22Rv1 (cell line): ENCODE data around the gene HMSD.

Source experiments
- CTCF ChIP-seq: fragments of 450-650 bp; IDR thresholded peaks from 2 replicates; pipeline ENCODE4 v1.5.1; 2017; ENCODE audit warnings: mild to moderate bottlenecking
- ZFX ChIP-seq: fragments of 450-650 bp; IDR thresholded peaks from 2 replicates; pipeline ENCODE4 v1.6.1; 2017; ENCODE audit warnings: antibody characterized with exemption, borderline replicate concordance

GRCh38 chr18:63903851-63904570 lies 45.1 kb upstream of the HMSD start:
- TF ChIP-seq CTCF (no peak), ZFX (no peak)
